ENCODE results near the gene POLA2. TPM values are rescaled to one million over a fixed set of nuclear protein-coding genes. Genes with fewer than 3 reads are reported as not detected.

Gene POLA2, protein sequence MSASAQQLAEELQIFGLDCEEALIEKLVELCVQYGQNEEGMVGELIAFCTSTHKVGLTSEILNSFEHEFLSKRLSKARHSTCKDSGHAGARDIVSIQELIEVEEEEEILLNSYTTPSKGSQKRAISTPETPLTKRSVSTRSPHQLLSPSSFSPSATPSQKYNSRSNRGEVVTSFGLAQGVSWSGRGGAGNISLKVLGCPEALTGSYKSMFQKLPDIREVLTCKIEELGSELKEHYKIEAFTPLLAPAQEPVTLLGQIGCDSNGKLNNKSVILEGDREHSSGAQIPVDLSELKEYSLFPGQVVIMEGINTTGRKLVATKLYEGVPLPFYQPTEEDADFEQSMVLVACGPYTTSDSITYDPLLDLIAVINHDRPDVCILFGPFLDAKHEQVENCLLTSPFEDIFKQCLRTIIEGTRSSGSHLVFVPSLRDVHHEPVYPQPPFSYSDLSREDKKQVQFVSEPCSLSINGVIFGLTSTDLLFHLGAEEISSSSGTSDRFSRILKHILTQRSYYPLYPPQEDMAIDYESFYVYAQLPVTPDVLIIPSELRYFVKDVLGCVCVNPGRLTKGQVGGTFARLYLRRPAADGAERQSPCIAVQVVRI
- 5.0 and 6.3 TPM in 2 replicates for total RNA-seq

DNA sequence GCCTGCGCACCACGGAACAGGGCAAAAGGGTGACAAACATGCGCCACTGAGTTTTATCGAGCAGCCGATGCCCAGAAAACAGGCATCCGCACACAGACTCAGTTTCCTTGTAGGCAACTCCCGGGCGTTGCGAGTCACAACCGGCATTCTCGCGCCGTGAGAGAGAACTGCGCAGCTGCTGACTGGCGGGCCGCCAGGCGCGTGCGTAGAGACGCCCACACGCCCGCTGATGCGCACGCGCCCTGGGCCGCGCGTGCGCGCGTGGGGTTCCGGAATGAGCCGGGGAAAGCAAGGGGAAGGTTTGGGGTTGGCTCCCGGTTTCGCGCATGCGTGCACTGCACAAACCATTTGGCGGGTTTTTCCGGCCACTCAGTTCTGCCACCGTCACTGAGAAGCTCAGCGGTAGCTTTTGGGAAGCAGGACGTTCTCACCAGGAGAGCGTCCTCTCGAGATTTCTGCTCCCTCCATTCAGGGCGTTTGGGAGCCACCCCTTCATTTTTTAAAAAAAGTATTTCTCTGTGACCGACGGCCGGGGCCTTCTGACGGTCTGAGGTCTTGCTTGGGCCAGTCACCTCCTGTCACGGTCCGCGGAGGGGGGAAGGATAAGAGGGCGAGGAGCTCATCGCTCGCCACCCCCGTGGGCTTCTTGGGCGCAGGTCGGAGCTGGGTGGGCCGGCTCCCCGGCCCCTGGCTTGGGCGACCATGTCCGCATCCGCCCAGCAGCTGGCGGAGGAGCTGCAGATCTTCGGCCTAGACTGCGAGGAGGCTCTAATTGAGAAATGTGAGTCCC lies at the start of gene POLA2:
Gene POLA2, plus strand, starts transcription at position 372 of the 790 bp plus-strand sequence. Its CDS starts 331 bp downstream, at position 703.

DNA sequence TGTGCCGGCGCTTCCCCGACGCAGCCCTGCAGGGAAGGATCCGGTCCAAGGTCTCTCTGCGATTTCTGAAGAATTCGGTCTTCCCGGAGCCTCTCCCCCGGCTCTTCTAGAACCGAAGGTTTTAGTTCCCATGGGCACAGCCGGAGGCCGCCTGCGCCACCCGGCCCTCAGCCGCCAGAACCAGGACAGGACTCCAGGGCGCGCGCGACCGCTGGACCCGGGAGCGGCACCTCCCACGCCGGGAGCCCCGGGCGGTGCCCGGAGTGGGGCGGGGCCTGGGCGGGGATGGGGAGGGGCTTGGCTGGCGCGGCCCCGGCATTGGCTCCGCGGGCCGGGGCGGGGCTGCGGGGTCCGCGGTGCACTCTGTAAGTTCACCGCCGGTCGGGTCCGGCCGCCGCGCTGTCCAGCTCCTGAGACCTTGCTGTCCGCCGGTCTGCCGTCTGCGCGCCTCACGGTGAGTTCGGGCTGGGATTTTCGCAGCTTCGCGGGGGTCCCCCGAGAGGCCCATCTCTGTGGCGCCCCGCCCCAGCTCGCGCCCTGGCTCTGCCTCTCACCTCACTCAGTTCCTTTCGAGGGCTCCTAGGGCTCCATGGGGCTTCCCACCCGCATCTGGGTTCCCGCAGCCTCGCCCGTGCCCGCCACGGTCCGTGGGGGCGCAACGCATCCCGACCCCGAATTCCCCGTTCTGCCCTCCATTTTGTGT lies 52.9 kb downstream of the POLA2 start, which contains the start of gene CDC42EP2:
Gene CDC42EP2, plus strand, starts transcription at position 366 of the 703 bp plus-strand sequence. CDS start 6,033 bp downstream, outside the sequence.

Other genes starting within 250 kb of the POLA2 start
- gene ARL2, start 247.8 kb upstream of the POLA2 start, total RNA-seq: 89.9 and 96.4 TPM in 2 replicates
- gene SNX15, start 234.5 kb upstream of the POLA2 start, total RNA-seq: 14.1 and 21.4 TPM in 2 replicates
- gene SAC3D1, start 220.8 kb upstream of the POLA2 start, total RNA-seq: 27.3 and 27.5 TPM in 2 replicates
- 14.3 and 27.5 TPM in 2 replicates for gene NAALADL1, start 203.4 kb upstream of the POLA2 start, total RNA-seq
- gene CDCA5, start 177.9 kb upstream of the POLA2 start, total RNA-seq: 3.6 and 4.3 TPM in 2 replicates
- gene ZFPL1, start 177.7 kb upstream of the POLA2 start, total RNA-seq: 45.9 and 70.3 TPM in 2 replicates
- gene VPS51, start 165.7 kb upstream of the POLA2 start, total RNA-seq: 196 and 371 TPM in 2 replicates
- 18.5 and 26.9 TPM in 2 replicates for gene TM7SF2, start 150.1 kb upstream of the POLA2 start, total RNA-seq
- gene ZNHIT2, start 144.3 kb upstream of the POLA2 start, total RNA-seq: 12.6 and 14.5 TPM in 2 replicates
- gene FAU, start 139.8 kb upstream of the POLA2 start, total RNA-seq: 163 and 287 TPM in 2 replicates
- gene MRPL49, start 139.6 kb upstream of the POLA2 start, total RNA-seq: 35.7 and 78.1 TPM in 2 replicates
- gene SYVN1, start 127.4 kb upstream of the POLA2 start, total RNA-seq: 20.0 and 53.9 TPM in 2 replicates
- gene SPDYC, start 91.7 kb upstream of the POLA2 start, total RNA-seq: not detected in 2 replicates
- 197 and 486 TPM in 2 replicates for gene CAPN1, start 80.0 kb upstream of the POLA2 start, total RNA-seq
- gene CDC42EP2, start 52.9 kb downstream of the POLA2 start, total RNA-seq: 3.1 and 23.2 TPM in 2 replicates
- gene DPF2, start 71.9 kb downstream of the POLA2 start, total RNA-seq: 44.5 and 64.8 TPM in 2 replicates
- 0.11 TPM in 1 of 2 replicates, not detected in the other for gene TIGD3, start 92.8 kb downstream of the POLA2 start, total RNA-seq
- 3.8 and 4.3 TPM in 2 replicates for gene SLC25A45, start 120.7 kb downstream of the POLA2 start, total RNA-seq
- gene FRMD8, start 124.7 kb downstream of the POLA2 start, total RNA-seq: 55.3 and 58.9 TPM in 2 replicates
- 141 and 249 TPM in 2 replicates for gene NEAT1, start 160.8 kb downstream of the POLA2 start, total RNA-seq
- gene MALAT1, start 237.1 kb downstream of the POLA2 start, total RNA-seq: 9,374 and 20,355 TPM in 2 replicates

Data from placental epithelial cell (primary cell).